DOHH2 (cell line): Measurements from ENCODE around the gene EPB41L2.

Experiments used
- H3F3A ChIP-seq: fragments of 200-600 bp; sonication (generic), shearing (Covaris generic); 2 replicates; pipeline ENCODE4 v1.6.0; 2016; ENCODE audit warnings: antibody characterized with exemption, mild to moderate bottlenecking; ENCODE audit not compliant: control insufficient read depth, insufficient read depth
- H3K27ac ChIP-seq: fragments of 200-600 bp; sonication (generic); 2 replicates; pipeline ENCODE4 v1.5.1; 2014; ENCODE audit warnings: low read depth, mild to moderate bottlenecking, low read length, moderate library complexity
- H3K27me3 ChIP-seq: fragments of 200-600 bp; sonication (generic); 2 replicates; pipeline ENCODE4 v1.6.1; 2014; ENCODE audit warnings: mild to moderate bottlenecking, low read length, mixed read lengths; ENCODE audit not compliant: control insufficient read depth
- H3K36me3 ChIP-seq: fragments of 200-600 bp; sonication (generic); 2 replicates; pipeline ENCODE4 v1.6.1; 2014; ENCODE audit warnings: mild to moderate bottlenecking, low read length, moderate library complexity, mixed read lengths; ENCODE audit not compliant: control insufficient read depth
- H3K4me1 ChIP-seq: fragments of 200-600 bp; sonication (generic); 2 replicates; pipeline ENCODE4 v1.6.1; 2014; ENCODE audit warnings: mild to moderate bottlenecking, low read length, mixed read lengths; ENCODE audit not compliant: control insufficient read depth
- H3K4me2 ChIP-seq: fragments of 200-600 bp; sonication (generic); 2 replicates; pipeline ENCODE4 v1.6.0; 2014; ENCODE audit warnings: mild to moderate bottlenecking, low read length, moderate library complexity
- H3K4me3 ChIP-seq: fragments of 200-600 bp; sonication (generic); 2 replicates; pipeline ENCODE4 v1.5.1; 2014; ENCODE audit warnings: mild to moderate bottlenecking, low read length, mixed read lengths
- H3K79me2 ChIP-seq: fragments of 200-600 bp; sonication (generic); 2 replicates; pipeline ENCODE4 v1.6.1; 2014; ENCODE audit warnings: mild to moderate bottlenecking, low read length, mixed read lengths; ENCODE audit not compliant: control insufficient read depth
- H3K9me2 ChIP-seq: fragments of 200-600 bp; sonication (generic); replicated peaks from 2 replicates; pipeline ENCODE4 v1.6.1; 2014; ENCODE audit warnings: mild to moderate bottlenecking, low read length, mixed read lengths; ENCODE audit not compliant: control insufficient read depth
- H3K9me3 ChIP-seq: fragments of 200-600 bp; sonication (generic); 2 replicates; pipeline ENCODE4 v1.6.1; 2014; ENCODE audit warnings: antibody characterized with exemption, low read length, mixed read lengths; ENCODE audit not compliant: control insufficient read depth, insufficient read depth
- H4K20me1 ChIP-seq: fragments of 200-600 bp; sonication (generic); 2 replicates; pipeline ENCODE4 v1.6.0; 2014; ENCODE audit warnings: low read depth, mild to moderate bottlenecking, antibody characterized with exemption, low read length, moderate library complexity; ENCODE audit not compliant: control insufficient read depth, insufficient read depth
- EZH2phosphoT487 ChIP-seq: fragments of 200-600 bp; sonication (generic); IDR thresholded peaks from 2 replicates; pipeline ENCODE4 v1.6.1; 2017; ENCODE audit warnings: borderline replicate concordance, mild to moderate bottlenecking, antibody characterized with exemption, low read length, moderate library complexity, mixed read lengths
- TF ChIP-seq, protein P1 (sequence below): fragments of 200-600 bp; sonication (generic); IDR thresholded peaks from one replicate; pipeline ENCODE4 v1.5.1; 2014; ENCODE audit warnings: antibody characterized with exemption, mild to moderate bottlenecking, low read depth, low read length; ENCODE audit not compliant: poor library complexity, severe bottlenecking

The EPB41L2 gene

DNA sequence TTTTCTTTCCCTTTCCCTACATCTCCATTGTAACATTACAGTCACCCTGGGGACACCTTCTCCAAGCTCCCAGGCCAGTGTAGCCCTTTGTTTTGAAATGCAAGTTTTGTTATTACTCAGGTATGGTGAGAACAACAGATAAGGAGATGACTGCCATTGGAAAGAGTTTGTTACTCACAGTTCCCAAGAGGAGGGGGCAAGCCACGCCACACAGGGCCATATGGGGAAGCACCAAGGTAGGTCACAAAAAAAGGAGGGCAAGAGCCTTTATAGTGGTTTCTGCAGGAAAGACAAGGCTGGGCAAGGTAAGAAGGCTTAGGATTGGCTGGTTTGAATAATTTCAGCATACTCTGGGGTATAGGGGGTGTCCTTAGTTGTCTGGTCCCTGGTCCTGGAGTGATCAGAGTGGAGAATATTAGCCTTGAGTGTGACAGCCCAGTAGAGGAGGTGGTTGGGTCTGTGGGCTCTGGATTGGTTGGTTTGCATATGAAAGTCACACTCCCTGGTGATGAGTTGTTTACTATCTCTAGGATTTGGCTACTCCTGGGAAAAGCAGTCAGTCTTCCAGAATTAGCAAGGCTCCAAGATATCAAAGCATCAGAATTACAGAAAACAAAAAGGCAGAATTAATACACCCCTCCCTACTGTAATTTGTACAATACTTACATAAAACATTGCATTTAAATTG is 268.9 kb downstream of the EPB41L2 start:
- H3K9me3 ChIP-seq = no peaks in the 10 kb centered on the region
- no peaks in the 10 kb centered on the region for H3K4me1 ChIP-seq
- H3K36me3 ChIP-seq = no peaks in the 10 kb centered on the region
- H3F3A ChIP-seq = no peaks in the 10 kb centered on the region
- no peaks in the 10 kb centered on the region for H3K79me2 ChIP-seq
- peaks cover 3% of the 10 kb centered on the region; the same call in 1 of the 2 replicates for H3K27me3 ChIP-seq
- H4K20me1 ChIP-seq = no peaks in the 10 kb centered on the region
- H3K27ac ChIP-seq = no peak overlapping the region
- no peak overlapping the region for H3K4me2 ChIP-seq
- no peaks in the 10 kb centered on the region for H3K9me2 ChIP-seq
- H3K4me3 ChIP-seq = no peak overlapping the region
- TF ChIP-seq EZH2phosphoT487 = no peak
- TF ChIP-seq, protein P1, sequence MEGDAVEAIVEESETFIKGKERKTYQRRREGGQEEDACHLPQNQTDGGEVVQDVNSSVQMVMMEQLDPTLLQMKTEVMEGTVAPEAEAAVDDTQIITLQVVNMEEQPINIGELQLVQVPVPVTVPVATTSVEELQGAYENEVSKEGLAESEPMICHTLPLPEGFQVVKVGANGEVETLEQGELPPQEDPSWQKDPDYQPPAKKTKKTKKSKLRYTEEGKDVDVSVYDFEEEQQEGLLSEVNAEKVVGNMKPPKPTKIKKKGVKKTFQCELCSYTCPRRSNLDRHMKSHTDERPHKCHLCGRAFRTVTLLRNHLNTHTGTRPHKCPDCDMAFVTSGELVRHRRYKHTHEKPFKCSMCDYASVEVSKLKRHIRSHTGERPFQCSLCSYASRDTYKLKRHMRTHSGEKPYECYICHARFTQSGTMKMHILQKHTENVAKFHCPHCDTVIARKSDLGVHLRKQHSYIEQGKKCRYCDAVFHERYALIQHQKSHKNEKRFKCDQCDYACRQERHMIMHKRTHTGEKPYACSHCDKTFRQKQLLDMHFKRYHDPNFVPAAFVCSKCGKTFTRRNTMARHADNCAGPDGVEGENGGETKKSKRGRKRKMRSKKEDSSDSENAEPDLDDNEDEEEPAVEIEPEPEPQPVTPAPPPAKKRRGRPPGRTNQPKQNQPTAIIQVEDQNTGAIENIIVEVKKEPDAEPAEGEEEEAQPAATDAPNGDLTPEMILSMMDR = no peak
